ENCODE measurements around the gene HOXB7.
A peak's percentile ranks its signal among the peaks of the same experiment; 100 is the strongest.

Gene HOXB7

DNA sequence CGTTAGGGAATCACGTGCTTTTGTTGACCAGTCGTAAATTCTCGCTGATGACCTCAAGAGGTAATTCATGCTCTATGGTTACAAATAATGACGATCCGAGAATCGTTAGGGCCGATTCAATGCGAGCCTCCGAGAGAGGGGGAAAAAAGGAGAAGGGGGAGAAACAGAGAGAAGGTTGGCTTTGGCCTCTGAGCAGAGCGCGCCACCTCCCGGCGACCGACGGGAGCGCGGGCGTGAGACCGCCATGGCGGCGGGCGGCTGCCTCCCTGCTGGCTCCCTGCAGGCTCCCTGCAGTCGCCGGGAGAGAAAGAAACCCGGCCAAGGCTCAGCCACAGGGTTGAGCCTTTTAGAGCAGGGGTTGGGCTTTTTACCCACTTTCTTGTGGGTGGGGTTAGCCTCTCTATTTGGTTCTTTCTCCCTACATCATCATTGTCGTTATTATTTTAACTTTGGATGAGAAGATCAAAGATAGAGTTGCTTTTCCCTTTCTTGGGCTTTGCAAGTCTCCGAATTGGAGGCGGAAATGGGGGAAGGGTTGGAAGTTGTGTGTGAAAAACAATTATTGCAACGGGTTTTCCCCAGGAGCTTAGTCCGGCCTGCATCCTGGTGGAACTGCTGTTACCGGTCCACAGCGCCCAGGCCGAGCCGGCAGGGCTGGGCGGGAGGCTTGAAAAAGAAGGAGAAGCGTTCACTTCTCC, 16.8 kb downstream of the HOXB7 start:
- DNase-seq, result peak; percentile 95

- DNase-seq, result peak; percentile 36
These were observed 17.5 kb downstream of the HOXB7 start, which contains the start of gene HOXB5 for GRCh38 chr17:48593126-48593829. HOXB5 (minus strand) TSS chr17:48593779; CDS start chr17:48593682, 97 bp downstream.

- DNase-seq, result no peak
These were observed 18.2 kb downstream of the HOXB7 start for GRCh38 chr17:48592577-48592976.

GRCh38 chr17:48592057-48592514, 18.7 kb downstream of the HOXB7 start:
- no peak for DNase-seq

DNA sequence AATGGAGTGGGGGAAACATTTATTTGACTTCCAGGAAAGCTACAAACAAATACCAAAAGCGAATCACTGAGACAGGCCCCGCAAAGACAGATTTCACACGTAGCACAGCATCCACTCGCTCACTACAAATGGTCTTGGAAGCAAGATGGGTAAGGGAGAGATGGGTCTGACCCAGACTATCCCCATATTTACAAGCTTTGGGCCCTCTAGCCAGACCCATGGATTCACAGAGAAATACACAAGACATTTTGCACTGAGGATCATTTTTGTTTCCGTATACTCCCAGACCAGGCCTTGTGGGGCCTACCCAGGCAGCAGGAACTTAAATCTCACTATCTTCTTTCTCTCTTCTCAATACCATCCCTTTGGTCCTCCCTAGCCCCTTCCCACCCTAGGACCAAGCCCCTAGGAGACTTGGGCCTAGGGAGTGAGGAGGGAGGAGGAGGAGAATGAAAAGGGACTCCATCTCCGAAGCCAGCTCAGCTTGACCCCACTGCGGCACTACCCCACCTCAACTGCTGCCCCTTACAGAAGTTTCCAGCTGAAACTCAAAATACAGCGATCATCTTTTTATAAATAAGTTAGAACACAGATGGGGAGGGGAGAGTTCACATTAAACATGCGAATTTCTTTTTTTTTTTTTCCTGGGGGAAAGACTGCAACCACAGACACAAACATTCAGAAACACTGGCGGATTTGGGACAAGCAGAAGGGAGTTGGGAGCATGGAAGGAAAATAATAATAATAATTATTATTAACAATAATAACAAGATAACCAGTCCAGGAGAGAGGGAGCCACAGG, 19.4 kb downstream of the HOXB7 start:
- DNase-seq, result no peak

DNA sequence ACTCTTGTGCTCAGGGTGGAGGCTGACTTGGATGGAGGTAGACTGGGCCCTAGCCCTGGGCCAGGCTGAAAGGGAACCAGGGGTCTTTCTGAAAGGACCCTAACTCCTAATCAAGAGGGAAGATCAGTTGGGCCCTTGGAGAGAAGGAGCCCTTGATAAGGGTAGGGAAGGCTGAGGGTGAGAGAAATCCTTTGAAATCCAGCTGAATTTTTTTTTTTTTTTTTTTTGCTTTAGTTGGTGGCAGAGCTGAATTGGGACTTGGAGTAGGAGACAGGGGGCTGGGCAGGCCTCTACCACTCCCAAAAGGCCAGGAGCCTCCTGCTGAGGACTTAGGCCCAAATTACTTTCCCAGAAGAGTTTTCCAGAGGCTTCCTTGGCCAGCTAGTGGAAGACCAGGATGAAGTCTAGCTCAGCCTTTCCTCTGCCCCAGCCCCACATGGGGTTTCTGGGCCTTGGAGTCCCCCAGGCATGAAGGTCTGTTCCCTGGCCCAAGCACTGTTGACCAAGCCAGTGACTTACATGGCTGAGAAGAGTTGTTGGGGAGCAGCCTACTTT, 20.1 kb downstream of the HOXB7 start:
- no peak for DNase-seq

DNA sequence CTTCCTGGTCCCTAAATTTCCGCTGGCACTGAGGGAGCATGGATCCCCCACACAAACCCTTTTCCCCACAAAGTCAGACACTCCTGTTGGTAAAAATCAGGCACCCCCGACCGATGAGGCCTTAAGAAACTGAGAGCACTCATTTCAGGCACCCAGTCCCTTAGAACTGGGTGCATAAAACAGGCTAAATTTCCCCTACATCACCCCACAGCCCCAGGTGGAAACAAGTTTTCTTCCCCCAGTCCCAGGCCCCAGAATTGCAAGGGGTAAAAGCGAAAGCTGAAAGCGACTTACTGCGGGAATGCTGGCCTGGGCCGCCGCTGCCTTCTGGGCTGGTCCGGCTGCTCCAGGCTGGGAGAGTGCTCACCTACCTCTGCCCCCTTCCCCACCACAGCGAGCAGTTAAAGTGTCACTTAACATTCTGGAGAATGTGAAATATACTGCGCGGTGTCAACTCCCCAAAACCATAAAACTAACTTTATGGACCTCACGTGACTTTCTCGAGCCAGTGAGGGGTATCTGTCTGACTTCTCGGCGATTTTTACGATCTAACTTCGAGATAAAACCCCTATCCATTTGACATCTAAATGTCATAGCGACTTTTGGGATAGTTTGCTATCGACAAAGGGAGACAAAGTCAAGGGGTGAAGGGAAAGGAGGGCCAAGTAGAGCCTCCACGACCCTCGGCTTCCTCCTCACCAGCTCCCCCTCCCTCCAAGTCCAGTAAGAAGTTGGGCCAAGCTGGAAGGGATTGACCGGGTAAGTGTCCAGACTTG, 20.8 kb downstream of the HOXB7 start, which contains the start of gene HOXB3:
TSS of gene HOXB3 (minus strand) at position 411 of the 776 bp plus-strand sequence. CDS start 37,767 bp downstream, outside the sequence.
- no peak for DNase-seq

DNA sequence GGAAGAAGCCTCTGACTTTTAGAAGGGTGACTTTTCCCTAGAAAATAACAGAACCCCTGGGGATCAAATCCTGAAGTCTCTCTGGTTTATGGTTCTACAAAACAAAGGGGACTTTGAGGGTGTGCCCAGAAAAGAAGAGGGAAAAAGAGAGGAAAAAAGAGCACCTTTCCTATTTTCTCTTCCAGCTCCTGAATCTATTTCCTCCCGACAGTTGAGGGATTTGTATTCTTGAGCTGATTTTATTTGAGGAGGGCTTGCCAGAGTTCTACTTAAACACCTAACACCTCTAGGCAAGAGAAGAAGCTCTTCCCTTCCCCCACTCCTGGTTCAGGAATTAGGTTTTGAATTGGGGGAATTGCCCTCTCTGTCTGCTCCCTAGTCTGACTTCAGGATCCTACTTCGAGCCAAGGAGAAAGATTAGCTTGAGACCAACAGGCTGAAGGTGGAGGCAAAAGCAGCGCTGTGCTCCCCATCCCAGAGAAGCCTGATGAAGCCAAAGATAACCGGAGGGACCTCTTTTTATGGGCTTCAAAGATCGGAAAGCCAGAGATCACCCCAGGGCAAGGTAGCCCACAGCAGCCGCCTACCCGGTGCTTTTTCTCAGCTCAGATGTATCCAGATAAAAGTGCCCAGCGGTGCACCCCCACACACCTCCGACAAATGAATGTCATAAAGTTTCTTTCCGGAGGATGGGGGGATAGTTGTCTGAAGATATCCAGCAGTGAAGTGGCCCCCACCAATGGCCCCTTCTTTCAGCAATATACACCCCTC, 21.6 kb downstream of the HOXB7 start:
- no peak for DNase-seq

DNA sequence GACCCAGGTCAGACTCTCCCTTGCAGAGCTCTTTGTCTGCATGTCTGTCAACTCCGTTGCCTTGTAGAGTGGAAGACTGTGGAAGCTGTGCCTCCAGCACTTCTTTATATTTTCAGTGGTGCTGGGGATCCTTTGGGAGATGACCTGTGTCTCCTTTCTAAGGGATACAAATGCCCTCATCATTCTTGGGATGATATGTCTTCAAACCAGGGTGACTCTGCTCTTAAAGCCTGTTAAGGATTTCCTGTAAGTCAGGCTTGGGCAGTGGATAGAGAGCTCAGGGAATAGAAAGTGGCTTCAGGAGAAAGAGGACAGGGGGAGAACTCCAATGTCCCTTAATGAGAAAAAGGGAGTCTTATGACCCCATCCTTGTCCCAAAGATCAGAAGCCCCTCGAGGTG, 22.3 kb downstream of the HOXB7 start:
- no peak for DNase-seq

GRCh38 chr17:48588074-48588415, 22.8 kb downstream of the HOXB7 start:
- no peak for DNase-seq

- DNase-seq, result peak; percentile 87
These were observed 23.3 kb downstream of the HOXB7 start for GRCh38 chr17:48587276-48588073.

GRCh38 chr17:48586355-48587258, 24.2 kb downstream of the HOXB7 start:
- no peak for DNase-seq

GRCh38 chr17:48584223-48584741, 26.5 kb downstream of the HOXB7 start:
- no peak for DNase-seq

DNA sequence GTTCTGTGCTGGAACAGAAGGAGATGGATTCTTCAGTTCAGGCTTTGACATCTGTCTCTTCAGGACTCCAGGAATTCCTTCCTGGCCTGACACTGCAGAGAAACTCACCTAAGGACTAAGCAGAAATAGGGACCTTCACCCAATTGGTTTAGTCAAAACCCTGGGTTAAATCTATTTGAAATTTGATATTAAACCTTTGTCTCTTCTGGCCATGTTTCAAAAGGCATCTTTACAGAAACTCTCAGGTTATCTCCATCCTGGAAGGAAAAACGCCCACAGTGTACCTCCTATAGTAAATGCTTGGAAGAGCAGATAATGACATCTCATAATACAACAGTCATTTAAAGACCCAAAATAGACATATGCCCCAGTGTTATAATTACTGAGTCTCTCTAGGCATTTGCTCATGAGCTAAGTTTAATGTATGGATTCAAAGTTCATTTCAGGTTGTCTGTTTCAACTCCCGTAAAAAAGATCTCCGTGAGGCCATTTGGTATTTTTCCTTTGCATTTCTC, 27.1 kb downstream of the HOXB7 start:
- no peak for DNase-seq

DNA sequence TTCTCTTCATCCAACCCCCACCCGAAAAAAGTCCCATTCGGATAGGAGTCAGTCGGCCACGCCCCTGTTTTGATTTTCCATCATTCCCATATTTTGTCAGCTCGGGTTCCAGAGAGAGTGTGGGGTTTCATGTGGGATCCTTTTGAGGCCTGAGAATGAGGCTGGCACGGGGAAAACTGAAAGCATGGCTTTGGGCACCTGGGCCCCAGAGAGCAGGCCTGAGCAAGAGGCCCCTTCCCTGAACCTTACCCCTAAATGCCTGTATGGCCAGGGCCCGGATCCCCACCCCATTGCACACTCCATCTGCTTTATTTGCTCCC, 28.1 kb downstream of the HOXB7 start:
- DNase-seq, result no peak

GRCh38 chr17:48579760-48580554, 30.9 kb downstream of the HOXB7 start:
- DNase-seq, result no peak

DNA sequence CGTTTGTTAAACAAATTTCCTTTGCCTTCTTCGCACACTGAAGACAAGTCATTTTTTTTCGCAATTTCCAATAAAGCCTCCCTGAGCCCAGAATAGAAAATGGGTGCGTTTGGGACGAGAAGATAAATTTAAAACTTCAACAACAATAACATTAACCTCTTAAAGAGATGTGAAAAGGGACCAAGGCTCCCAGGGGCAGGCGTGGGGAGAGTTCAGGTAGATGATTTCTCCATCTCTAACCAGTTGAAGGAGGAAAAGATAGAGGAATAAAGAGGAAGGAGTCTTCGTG, 31.4 kb downstream of the HOXB7 start:
- no peak for DNase-seq

DNA sequence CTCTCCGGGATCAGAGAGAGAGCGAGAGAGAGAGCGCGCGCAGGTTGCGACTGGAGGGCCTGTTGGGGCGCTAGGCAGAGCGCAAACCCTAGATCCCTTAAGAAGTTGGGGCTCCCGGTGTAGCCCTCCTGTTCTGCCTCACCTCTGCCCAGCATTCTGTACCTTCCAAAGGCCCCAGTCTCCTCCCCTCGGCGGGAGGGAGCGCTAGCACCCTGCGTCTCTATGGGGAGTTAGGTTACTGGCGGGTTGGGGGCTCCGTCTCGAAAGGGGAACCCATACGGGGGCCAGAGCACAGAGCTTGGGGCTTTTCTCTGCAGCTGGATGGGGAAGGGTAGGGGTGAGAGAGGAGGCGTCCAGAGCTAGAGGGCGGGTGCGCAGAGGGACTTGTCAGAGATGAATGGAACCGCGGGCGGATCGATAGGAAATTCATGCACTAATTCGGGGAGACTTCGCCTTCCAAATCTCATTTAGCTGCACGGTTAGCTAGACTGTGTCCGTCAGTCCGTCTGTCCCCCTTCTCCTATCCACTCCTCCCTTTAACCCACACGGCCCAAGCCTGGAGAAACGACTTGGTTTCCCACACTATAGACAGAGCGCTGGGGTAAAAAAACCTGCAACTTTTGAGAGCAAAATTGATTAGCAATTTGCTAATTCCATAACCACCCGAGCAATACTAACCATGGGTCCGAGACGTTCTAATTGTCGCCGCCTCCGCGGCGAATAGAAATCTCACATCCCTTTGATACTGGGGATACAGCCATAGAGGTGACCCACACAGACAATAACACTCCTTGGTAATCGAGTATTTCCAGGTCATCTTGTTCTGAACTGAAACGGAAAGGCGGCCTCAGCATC, 32.0 kb downstream of the HOXB7 start:
- DNase-seq, result no peak
